Stimulated activated CD4-positive, alpha-beta T cell treated with anti-CD3 and anti-CD28 coated beads, Interleukin-2, amount 100 ng/mL, for 48 hours (primary cell): ENCODE measurements around the gene SLFN14.
"Not testable (repeated sequence)": the region's sequence is repeated elsewhere in the genome, so short reads cannot be mapped to it uniquely, and the experiment has no call there.

Source experiments
- DNase-seq, 2 donors: peaks; one replicate each; pipeline ENCODE4 v3.0.0-alpha.2; 2020

The SLFN14 gene

DNA sequence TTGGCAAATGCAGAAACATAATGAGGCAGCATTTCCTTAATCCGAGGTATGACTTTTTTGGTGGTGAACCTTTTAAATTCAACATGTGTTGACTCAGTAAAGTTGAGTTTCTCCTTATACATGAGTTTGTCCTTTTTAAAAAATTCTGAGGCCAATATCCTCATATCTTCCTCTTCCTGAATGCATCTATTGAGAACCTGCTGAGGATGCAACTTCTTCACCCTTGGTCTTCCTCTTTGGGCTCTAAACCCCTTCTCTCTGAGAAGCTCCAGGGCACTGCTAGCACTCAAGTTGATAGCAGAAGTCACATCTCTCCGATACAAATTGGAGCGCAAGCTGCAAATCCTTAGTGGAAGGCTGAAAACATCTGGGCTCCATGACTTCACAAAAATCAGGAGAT, 3.3 kb downstream of the SLFN14 start:
- no peak for DNase-seq

DNA sequence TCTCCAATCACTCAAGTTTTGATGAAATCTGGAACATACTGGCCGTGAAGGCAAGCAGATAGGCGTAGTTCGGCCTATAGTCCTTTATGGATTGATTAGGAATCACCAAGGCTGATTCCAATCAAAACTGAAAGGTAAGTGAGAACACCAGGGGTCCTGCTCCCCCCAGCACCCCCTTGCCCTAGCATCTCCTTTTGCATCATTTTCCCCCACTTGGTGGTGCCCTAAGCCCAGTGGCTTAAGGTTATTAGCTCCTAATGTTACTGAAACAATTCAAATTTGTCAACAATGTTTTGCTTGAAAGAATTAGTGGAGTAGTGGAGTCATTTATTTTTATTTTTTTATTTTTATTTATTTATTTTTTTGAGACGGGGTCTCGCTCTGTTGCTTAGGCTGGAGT, 4.9 kb downstream of the SLFN14 start:
- DNase-seq: no peak

DNA sequence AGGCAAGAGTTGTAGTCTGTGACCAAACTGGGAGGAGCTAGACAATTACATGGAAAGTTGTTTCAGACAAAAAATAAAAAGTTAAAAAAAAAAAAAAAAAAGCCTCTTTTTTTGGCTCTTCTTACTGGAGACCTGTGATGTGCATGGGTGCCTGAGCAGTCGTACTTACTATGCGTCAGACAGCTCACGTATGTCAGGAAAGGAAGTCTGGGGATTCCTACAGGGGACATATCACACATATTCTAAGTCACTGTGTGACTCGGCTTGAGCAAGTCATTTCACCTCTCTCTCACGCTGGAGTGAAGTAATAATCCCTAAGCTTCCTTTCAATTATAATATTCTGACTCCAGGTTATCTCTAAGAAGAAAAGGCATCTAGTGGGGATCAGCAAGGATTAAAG, 6.0 kb downstream of the SLFN14 start:
- no peak for DNase-seq

DNA sequence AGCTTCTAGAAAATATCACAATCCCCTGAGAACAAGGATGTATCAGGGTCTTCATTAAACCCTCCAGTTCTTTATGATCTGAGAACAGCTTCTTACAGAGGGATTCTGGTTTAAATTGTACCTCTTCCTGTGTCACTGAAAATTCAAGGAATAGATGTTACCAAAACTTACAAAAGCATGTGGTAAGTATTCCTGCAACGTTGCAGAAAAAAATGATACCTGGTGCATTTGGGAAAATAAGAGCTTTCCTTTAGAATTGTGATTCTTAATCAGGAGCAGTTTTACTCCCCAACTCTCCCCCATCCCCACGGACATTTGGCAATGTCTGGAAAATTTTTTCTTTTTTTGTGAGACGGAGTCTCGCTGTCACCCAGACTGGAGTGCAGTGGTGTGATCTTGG, 7.3 kb downstream of the SLFN14 start:
- no peak for DNase-seq

DNA sequence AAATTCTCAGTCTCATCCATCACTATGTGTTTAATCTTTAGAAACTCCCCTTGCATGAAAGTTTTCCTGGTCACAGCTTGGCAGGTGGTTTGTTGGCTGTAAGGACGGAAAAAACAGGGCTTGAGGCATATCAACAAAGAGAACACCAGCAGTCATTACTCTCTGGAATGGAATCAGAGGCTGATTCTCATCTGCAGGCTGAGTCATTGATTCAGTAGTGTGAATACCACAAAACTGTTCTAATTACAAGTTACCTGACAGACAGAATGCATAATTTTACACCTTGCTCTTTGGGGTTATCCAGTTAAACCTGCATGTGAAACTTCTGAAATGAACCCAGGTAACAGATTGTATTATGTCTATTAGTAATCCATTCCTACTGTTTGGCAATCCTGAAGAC, 11.6 kb downstream of the SLFN14 start:
- no peak for DNase-seq

DNA sequence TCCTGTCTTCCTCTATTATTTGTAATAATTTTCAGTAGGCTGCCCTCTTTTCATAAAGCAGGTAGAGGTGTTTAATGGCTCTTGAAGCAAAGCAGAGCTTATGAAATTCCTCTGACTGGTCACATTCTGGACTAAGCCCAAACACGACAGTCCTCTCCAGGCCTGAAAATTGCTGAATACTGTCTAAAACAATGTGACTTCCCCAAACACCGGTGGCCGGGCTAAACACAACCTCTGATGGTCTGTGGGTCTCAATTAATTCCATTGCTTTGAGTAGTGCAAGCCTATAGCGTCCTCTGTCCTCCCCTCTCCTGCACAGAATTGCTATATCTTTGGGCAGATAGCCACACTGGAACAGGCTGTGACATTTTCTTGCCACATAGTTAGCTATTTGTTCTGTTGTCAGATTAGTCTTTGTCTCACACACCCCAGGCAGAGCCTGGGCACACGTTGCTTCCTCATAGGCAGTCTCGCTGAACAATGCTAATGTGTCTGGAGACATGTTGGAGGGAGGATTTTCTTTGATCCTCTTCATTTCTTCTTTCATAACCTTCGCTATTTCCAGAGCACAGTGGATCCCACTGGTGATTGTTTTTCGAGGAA, 12.3 kb downstream of the SLFN14 start:
- no peak for DNase-seq

DNA sequence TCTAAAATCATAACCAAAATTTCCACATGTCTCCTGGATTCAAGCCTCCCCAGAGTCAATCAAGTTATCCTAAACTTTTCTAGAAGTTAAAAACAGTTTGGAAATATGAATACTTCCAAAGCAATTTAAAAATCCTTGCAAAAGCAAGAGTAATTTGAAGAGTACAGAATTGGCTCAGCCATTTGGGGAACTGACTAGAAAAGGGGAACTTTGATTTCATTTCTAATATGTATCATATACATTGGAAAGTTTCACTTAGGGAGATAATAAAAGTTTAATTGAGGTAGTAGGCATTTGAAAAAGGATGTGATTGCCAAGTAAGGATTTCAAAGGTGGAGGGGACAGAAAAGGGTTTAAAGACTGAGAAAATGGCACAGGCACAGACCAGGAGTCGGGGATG, 14.1 kb downstream of the SLFN14 start:
- no peak for DNase-seq

DNA sequence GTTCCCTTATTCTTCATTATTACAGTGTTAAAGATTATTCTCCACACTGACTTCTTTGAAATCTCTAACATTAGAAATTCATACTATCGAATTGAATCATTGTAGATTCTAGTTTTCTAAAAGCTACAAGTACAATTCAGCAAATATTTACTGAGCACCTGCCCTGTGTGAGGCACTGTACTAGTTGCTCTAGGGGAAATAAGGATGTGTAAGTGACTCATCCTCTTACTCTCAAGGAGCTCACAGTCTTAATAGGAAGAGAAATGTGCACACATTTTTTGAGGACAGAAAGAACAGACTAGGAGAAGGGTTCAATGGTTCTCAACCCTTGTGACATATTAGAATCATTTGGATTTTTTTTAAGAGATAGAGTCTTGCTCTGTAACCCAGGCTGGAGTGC, 15.5 kb downstream of the SLFN14 start:
- DNase-seq: no peak

DNA sequence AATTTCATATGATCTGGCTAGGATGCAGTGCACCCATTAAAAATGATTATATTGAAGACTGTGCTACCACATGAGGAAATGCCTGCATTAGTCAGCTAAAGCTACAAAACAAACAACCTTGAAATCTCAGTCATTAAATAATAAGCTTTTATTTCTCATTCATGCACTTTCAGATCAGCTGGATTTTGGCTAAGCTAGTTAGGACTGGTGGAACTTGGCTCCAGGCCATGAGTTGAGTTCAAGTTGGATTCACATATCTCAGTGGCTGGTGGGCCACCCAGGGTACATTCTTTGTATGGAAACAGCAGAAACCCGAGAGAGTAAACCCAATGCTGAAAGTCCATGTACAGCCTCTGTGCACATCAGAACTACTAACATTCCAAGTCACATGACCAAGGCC, 16.8 kb downstream of the SLFN14 start:
- DNase-seq: no peak

DNA sequence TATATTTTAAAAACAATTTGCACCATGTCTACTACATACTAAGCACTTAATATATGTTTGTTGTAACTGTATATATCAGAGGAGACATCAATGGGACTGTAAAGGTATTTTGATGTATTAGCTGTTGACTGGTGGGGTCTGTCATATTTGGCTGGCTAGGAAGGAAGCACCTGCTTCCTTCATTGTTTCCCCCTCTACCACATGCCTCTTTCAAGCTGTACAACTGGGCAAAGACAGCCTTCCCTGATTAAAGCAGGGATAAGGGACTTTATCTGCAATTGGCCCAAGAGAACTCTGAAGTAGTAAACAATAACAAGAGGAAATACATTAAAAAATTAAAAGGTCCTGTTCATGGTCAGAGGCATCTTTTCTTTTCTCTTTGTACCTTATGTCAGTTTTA, 17.6 kb downstream of the SLFN14 start:
- DNase-seq: no peak

DNA sequence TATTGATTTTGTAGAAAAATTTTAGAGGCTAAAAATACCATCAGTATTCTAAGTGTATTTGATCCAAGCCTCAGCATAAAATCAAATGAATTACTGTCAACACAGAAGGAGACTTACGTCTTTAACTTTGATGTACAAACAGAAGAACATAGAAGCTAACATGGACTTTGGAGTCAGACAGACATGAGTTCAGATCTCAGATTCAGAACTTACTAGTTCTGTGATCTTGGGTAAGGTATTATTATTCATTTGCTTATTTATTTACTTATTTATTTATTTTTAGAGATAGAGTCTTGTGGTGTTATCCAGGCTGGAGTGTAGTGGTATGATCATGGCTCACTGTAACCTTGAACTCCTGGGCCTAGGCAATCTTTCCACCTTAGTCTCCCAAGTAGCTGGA, 19.2 kb downstream of the SLFN14 start:
- DNase-seq: no peak

DNA sequence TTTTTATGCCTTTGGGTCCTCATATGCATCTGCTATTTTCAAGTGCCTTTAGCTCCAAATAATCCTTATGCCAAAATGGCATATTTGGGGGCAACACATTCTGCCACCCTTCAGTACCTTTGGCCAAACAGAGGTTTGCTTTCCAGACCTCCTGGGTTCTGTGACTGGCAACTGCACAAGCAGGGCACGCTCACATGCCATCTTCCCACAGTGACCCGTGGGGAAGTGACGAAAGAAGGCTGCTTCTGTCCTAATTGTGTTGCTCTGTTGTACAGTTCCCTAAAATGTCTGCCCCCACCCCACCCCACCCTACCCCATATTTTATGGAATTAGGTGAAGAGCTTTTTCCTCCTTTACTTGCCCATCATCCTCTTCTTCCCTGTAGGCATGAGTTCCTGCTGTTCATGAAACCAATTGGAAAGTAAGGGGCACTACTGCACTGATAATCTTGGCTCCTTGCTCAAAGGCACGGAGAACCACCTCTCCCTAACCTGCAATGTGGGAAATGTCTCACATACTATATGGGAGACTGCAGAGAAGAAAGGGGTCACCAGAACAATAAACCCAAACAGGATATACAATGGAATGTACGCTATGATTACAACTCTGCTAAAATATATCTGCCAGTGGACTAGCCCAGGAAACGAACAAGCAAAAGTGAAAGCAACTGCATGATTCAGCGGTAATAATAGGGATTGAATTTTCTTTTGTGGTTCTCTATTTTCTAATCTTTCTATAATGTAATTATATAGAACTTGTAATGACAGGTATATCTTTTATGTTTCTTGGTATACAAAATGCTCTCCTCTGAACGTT, 19.8 kb downstream of the SLFN14 start:
- DNase-seq: peak; percentile 36 to 37

DNA sequence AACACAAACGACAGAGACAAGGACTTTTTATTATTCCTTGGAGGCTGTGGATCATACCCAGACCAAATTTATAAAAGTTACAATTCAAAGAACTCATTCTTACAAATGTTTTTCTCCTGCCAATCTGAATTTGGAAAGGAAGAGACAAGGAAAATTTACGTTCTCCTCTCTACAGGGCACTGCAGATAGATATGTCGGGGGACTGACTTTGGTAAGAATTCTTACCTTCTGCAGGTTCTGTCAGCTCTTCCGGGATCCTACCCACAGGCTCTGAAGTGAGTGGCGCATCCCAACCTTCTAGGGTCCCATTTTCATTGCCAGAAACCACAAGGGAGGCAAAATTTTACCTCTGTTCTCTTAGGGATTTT, 21.0 kb downstream of the SLFN14 start:
- no peak for DNase-seq

DNA sequence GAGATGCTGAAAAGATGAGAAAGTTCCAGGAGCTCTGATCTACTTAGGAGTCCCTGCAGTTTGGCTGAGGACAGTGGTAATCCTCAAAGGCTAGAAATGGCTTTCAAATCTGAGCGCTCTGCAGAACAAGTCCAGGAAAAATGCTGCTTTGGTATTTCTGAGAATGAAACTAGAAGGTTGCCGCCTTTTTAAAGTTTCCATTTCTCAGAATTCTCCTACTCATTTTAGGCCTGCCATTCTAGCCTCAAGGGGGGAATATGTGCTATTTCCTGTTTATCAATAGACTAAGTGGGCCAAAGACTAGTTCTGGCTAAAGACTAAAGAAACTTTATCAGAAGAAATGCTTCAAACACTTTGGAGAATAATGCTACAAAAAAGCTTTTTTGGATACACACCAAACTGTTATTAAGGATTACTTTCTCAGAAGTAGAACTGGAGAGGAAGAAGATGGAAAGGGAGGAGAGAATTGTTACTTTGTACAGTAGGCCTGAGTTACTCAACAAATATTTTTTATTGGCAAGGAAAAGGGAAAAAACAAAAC, 22.9 kb downstream of the SLFN14 start, which contains the start of gene SLFN12L:
Gene SLFN12L, minus strand, starts transcription at position 78 of the 541 bp plus-strand sequence. CDS start 15,314 bp downstream, outside the sequence.
- no peak for DNase-seq

DNA sequence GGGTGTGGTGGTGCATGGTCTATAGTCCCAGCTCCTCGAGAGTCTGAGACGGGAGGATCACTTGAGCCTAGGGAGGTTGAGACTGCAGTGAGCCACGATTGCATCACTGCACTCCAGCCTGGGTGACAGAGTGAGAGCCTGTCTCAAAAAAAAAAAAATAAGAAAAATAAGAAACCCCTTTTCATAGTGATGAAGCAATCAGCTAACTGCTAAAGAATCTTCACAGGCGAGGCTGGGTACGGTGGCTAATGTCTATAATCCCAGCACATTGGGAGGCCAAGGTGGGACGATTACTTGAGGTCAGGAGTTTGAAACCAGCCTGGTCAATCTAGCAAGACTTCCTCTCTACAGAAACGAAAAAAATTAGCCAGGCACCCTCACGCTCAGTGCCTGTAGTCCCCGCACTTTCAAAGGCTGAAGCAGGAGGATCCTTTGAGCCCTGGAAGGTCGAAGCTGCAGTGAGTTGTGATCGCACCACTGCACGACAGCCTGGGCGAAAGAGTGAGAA, 23.9 kb downstream of the SLFN14 start:
- no peak for DNase-seq

DNA sequence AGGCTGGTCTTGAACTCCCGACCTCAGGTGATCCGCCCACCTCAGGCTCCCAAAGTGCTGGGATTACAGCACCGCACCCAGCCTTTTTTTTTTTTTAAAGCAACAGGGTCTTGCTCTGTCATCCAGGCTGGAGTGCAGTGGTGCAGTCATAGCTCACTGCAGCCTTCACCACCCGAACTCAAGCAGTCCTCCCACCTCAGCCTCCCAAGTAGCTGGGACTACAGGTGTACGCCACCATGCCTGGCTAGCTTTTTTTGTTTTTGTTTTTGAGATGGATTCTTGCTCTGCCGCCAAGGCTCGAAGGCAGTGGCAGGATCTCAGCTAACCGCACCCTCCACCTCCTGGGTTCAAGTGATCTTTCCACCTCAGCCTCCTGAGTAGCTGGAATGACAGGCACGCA, 25.2 kb downstream of the SLFN14 start:
- DNase-seq: not testable (repeated sequence)

DNA sequence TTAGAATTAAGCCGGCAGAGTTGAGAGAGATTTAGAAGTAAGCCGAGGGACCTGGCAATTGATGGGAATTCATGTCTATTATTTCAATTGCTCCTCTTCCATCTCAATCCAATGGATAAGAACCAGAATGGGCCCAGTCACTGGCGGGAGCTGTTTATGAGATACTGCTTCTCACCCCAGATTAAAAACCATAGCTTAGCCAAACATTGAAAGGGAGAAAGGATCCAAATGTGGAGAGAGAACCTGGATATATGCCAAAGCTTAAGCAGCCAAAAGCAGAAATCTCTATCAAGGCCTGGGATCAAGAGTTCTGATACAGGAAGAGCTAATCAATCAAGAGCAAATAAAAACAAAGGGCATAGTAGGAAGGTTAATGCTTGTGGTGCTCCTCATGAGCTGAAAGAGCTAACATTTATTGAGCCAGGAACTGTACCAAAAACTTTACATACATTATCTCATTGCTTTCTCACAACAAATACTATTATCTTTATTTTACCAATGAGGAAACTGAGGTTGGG, 26.0 kb downstream of the SLFN14 start:
- no peak for DNase-seq

DNA sequence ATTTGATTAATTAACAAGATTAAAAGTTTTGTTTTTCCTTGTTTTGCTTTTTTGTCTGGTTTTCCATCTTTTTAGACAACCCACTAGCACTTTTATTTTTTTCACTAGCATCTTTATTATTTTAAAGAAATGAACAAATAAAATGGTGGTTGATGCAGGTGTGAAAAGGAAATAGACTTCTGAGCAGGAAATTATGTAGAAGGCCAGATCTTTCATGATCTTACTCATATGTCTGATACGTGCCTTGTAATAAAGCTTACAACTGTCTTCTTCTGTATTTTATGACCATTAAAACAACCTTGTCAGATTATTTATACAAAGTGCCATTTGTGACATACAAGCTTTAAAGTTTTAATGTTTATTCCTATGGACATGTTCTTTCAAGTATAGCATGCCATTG, 29.5 kb downstream of the SLFN14 start:
- no peak for DNase-seq

DNA sequence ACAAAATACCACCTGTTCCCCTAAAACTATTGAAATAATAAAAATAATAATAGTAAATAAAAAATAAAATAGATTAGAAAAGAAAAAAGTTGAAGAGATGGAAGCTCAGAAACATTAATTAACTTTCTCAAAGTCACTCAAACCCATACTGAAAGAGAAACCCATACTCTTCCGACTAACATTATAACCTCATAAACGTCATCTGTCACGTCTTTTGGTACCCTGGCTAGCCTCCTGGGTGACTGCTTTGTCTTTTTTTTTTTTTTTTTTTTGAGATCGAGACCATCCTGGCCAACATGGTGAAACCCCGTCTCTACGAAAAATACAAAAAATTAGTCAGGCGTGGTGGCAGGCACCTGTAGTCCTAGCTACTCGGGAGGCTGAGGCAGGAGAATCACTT, 30.8 kb downstream of the SLFN14 start:
- no peak for DNase-seq

DNA sequence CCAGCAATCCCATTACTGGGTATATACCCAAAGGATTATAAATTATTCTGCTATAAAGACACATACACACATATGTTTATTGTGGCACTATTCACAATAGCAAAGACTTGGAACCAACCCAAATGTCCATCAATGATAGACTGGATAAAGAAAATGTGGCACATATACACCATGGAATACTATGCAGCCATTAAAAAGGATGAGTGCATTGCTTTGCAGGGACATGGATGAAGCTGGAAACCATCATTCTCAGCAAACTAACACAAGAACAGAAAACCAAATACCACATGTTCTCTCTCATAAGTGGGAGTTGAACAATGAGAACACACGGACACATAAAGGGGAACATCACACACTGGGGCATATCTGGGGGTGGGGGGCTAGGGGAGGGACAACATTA, 31.3 kb downstream of the SLFN14 start:
- not testable (repeated sequence) for DNase-seq

DNA sequence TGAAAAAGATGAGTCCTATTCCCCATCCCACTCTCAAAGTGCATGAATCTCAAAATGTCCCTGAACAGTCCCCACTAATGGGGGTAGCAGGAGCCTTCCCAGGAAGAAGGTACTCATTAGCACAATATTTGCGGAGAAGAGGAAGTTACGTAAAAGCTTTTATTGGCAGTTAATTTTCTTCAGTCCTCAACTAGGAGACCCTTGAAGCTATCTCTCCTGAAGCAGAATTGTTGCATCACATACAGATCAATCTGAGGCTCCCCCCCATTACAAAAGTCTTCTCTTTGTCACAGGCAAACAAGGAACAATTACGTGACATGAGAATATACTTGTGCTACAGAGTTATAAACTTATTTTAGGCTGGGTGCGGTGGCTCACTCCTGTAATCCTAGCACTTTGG, 37.3 kb downstream of the SLFN14 start:
- no peak for DNase-seq

DNA sequence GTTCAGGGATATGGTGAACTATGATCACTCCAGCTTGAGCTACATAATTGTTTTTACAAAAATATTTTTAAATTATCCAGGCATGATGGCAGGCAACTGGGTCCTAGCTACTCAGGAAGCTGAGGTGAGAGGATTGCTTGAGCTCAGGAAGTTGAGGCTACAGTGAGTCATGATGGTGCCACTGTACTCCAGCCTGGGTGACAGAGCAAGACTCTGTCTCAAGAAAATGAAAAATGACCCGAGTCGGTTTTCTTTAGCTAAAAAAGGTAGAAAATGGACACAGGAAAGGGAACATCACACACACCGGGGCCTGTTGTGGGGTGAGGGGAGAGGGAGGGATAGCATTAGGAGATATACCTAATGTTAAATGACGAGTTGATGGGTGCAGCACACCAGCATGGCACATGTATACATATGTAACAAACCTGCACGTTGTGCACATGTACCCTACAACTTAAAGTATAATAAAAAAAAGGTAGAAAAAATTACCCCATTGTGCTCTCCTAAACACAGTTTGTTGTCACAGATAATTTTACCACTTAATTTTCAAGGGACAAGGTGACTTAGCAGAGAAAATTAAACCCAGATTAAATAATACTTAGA, 38.9 kb downstream of the SLFN14 start:
- DNase-seq: not testable (repeated sequence)

DNA sequence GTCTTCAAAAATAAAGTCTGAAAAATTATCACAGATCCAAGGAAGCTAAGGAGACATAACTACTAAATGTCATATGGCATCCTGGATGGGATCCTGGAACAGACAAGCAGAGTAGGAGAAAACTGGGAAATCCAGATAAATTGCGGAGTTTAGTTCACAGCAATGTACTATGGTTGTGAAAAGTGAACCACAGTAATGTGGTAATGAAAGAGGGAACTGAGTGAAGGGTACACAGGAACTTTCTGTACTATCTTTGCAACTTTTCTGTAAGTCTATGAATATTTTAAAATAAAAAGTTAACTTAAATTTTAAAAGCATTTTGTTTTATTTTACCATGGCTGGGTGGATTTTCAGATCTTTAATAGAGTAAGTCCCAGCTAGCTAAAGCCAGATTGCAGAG, 39.5 kb downstream of the SLFN14 start:
- DNase-seq: no peak
